Neutrophil (primary cell): Measurements from ENCODE around the gene EXOC4.

Experiments used
- H3K27ac ChIP-seq: fragments of 200-600 bp; sonication (generic); 2 replicates; pipeline ENCODE4 v1.5.1; 2016; ENCODE audit warnings: mild to moderate bottlenecking, moderate library complexity
- H3K27me3 ChIP-seq: fragments of 200-600 bp; sonication (generic); 2 replicates; pipeline ENCODE4 v1.6.0; 2016; ENCODE audit warnings: mild to moderate bottlenecking
- H3K36me3 ChIP-seq: fragments of 200-600 bp; sonication (generic); 2 replicates; pipeline ENCODE4 v1.5.1; 2017
- H3K4me1 ChIP-seq, 2 experiments: fragments of 200-600 bp in 1 of 2; sonication (generic) in 1 of 2; 1 replicate in 1 of 2; 2 replicates in 1 of 2; pipeline versions ENCODE4 v1.5.1 to v1.6.1; 2013 to 2016; ENCODE audit warnings: low read depth in 1 of 2, low read length in 1 of 2, mild to moderate bottlenecking in 1 of 2, moderate library complexity in 1 of 2; ENCODE audit not compliant: control insufficient read depth in 1 of 2, insufficient read depth in 1 of 2
- H3K4me3 ChIP-seq, 2 experiments: fragments of 200-600 bp in 1 of 2; sonication (generic) in 1 of 2; 1 replicate in 1 of 2; 2 replicates in 1 of 2; pipeline ENCODE4 v1.5.1; 2013 to 2016; ENCODE audit warnings: low read depth in 1 of 2, low read length in 1 of 2, mild to moderate bottlenecking in 1 of 2, moderate library complexity in 1 of 2
- H3K9me3 ChIP-seq: fragments of 200-600 bp; sonication (generic); 2 replicates; pipeline ENCODE4 v1.5.1; 2016
- CTCF ChIP-seq: fragments of 200-600 bp; sonication (generic); IDR thresholded peaks from 2 replicates; pipeline ENCODE4 v1.5.1; 2016; ENCODE audit warnings: antibody characterized with exemption

Gene EXOC4

GRCh38 chr7:133754708-133755107 is 501.8 kb downstream of the EXOC4 start:
- Histone ChIP-seq H3K4me3 (no peak overlapping the region), H3K4me1 (no peaks in the 10 kb centered on the region), H3K27me3 (no peaks in the 10 kb centered on the region), H3K36me3 (no peaks in the 10 kb centered on the region), H3K27ac (no peak overlapping the region), H3K9me3 (no peaks in the 10 kb centered on the region)
- no peak for TF ChIP-seq CTCF

- TF ChIP-seq CTCF, result no peak
- H3K27ac ChIP-seq, result no peak overlapping the region
- no peaks in the 10 kb centered on the region for H3K27me3 ChIP-seq
- H3K36me3 ChIP-seq, result no peaks in the 10 kb centered on the region
- H3K4me3 ChIP-seq, result no peak overlapping the region
- no peaks in the 10 kb centered on the region for H3K4me1 ChIP-seq
- H3K9me3 ChIP-seq, result no peaks in the 10 kb centered on the region
These were observed 503.0 kb downstream of the EXOC4 start for GRCh38 chr7:133755901-133756300.

- TF ChIP-seq CTCF, result no peak
- H3K4me3 ChIP-seq, result no peak overlapping the region
- H3K27ac ChIP-seq, result no peak overlapping the region
- H3K9me3 ChIP-seq, result no peaks in the 10 kb centered on the region
- H3K36me3 ChIP-seq, result no peaks in the 10 kb centered on the region
- no peaks in the 10 kb centered on the region for H3K27me3 ChIP-seq
- no peaks in the 10 kb centered on the region for H3K4me1 ChIP-seq
These were observed 508.6 kb downstream of the EXOC4 start for GRCh38 chr7:133761443-133761842.

- H3K4me1 ChIP-seq, result no peaks in the 10 kb centered on the region
- H3K36me3 ChIP-seq, result no peaks in the 10 kb centered on the region
- H3K27ac ChIP-seq, result no peak overlapping the region
- no peaks in the 10 kb centered on the region for H3K9me3 ChIP-seq
- no peak for TF ChIP-seq CTCF
- H3K4me3 ChIP-seq, result no peak overlapping the region
- H3K27me3 ChIP-seq, result no peaks in the 10 kb centered on the region
These were observed 510.3 kb downstream of the EXOC4 start for GRCh38 chr7:133763076-133763640.

GRCh38 chr7:133769668-133770067 is 516.8 kb downstream of the EXOC4 start:
- H3K36me3 ChIP-seq, result no peaks in the 10 kb centered on the region
- H3K4me1 ChIP-seq, result no peaks in the 10 kb centered on the region
- H3K27me3 ChIP-seq, result no peaks in the 10 kb centered on the region
- H3K9me3 ChIP-seq, result no peaks in the 10 kb centered on the region
- no peak overlapping the region for H3K4me3 ChIP-seq
- H3K27ac ChIP-seq, result no peak overlapping the region
- no peak for TF ChIP-seq CTCF
